ENCODE data around the gene VGLL1.

The VGLL1 gene

DNA sequence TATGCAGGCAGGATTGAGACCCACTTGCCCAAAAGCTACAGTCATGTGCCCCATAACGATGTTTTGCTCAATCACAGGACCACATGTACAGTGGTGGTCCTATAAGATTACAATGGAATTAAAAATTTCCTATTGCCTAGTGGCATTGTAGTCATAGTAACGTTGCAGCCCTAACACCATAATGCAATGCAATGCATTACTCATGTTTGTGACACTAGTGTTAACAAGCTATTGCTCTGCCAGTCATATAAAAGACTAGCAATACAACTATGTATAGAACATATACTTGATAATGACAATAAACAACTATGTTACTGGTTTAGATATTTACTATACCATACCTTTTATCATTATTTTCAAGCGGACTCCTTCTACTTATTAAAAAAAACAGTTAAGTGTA lies 50.6 kb downstream of the VGLL1 start:
- DNase-seq (ENCODE audit: low read depth) = no peak
- H3K4me3 ChIP-seq (ENCODE audit: low read length) = no peak overlapping the region
- TF ChIP-seq, protein P1, sequence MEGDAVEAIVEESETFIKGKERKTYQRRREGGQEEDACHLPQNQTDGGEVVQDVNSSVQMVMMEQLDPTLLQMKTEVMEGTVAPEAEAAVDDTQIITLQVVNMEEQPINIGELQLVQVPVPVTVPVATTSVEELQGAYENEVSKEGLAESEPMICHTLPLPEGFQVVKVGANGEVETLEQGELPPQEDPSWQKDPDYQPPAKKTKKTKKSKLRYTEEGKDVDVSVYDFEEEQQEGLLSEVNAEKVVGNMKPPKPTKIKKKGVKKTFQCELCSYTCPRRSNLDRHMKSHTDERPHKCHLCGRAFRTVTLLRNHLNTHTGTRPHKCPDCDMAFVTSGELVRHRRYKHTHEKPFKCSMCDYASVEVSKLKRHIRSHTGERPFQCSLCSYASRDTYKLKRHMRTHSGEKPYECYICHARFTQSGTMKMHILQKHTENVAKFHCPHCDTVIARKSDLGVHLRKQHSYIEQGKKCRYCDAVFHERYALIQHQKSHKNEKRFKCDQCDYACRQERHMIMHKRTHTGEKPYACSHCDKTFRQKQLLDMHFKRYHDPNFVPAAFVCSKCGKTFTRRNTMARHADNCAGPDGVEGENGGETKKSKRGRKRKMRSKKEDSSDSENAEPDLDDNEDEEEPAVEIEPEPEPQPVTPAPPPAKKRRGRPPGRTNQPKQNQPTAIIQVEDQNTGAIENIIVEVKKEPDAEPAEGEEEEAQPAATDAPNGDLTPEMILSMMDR (conservative IDR thresholded peaks at IDR 0.05; ENCODE audit: low read depth, low read length) = no peak

DNA sequence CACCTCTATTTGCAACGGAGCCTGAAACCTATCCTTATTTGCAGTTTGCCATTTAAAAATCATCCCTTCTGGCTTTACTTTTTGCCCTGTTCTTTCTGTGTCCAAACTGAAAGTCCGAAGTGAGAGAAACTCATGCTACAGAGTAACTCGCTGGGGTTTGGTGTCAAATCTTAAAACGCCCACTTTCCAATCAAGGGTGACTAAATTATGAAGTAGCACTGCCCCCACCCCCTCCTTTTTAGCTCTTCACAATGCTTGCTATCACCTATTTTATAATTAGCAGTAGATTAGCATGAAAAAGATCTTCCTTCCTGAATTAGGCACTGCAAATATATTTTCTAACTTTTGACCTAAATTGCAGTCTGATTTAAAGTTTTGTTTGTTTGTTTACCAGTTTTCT lies 52.5 kb downstream of the VGLL1 start:
- H3K4me3 ChIP-seq (ENCODE audit: low read length) = no peak overlapping the region

DNA sequence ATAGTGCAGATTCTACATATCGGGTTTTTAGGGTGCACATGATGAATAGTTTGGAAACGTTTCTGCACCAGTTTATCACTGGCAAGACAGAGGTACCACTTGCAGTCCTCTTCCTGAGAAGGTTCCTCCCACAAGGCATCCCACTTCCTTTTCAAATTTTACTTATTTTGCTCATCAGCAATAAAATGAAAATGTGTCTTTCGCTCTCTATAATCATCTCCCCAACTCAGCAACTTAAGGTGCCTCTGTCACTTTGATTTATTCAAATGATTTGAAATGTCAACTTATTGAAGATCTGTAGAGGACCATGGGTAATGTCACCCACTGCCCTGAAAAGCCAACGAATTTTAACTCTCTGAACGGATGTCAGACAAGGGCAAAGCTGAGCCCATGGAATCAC lies 53.2 kb downstream of the VGLL1 start:
- no peak overlapping the region for H3K4me3 ChIP-seq (ENCODE audit: low read length)
- TF ChIP-seq, protein P1 (conservative IDR thresholded peaks at IDR 0.05; ENCODE audit: low read depth, low read length) = no peak

More for the DNA sequence above, 52.5 kb downstream of the VGLL1 start:
- TF ChIP-seq, protein P1 (conservative IDR thresholded peaks at IDR 0.05; ENCODE audit: low read depth, low read length) = no peak
- no peak for DNase-seq (ENCODE audit: low read depth)

DNA sequence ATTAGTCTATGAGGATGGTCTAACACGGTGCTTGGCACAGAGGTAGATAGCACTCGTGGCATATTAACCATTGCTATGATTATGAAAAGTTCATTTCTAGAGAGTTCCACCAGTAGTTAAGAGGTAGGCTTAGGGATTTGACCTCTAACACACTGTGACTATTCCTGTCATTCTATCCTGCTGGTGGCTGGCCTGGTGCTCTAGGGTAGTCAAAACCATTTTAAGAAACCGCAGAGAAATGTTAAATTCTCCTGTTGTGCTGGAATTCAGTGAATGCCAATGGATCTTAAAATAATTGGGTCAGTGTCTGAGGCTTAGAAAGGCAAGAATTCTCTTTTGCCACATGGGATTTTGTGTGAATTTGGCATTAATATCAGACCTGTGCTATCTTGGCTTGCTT lies 53.9 kb downstream of the VGLL1 start:
- no peak for DNase-seq (ENCODE audit: low read depth)
- TF ChIP-seq, protein P1 (conservative IDR thresholded peaks at IDR 0.05; ENCODE audit: low read depth, low read length) = no peak
- H3K4me3 ChIP-seq (ENCODE audit: low read length) = no peak overlapping the region

More for the DNA sequence above, 53.2 kb downstream of the VGLL1 start:
- DNase-seq (ENCODE audit: low read depth) = no peak

DNA sequence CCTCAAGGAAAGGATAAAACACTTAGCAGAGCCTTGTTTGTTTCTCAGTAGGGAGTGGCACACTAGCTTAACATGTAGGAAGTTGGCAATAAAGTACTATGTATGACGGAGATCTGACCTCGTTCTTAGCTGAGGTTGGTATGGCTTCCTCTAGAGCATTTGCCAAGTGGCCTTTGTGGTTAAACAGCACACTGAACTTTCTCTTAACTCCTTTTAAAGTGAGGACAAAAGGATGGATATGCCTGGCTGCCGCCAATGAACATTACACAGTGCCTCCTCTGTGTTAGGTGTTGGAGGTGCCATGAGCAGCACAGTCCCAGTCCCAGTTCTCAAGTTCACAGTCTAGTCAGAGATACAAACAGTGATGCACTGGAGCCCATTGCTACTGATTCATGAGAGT lies 54.4 kb downstream of the VGLL1 start:
- DNase-seq (ENCODE audit: low read depth) = peak; percentile 41
- TF ChIP-seq, protein P1 (conservative IDR thresholded peaks at IDR 0.05; ENCODE audit: low read depth, low read length) = no peak
- no peak overlapping the region for H3K4me3 ChIP-seq (ENCODE audit: low read length)

DNA sequence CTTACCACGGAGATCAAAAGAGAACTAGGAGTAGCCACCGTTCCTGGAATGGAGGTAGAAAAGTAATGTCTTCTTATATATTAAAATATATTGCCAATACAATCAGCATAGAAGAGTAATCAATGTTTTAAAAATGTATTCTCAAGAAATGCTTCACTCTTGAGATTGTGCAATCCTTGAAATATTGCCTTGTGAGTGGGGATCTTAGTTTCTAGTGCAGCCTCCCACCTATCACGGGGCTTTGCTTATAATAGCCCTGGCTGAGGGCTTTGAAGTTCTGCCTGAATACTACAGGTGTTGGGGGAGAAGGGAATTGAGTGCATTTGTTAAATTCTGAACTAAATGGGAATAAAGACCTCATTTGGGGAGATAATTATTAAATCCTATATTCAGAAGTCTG lies 55.5 kb downstream of the VGLL1 start:
- TF ChIP-seq, protein P1 (conservative IDR thresholded peaks at IDR 0.05; ENCODE audit: low read depth, low read length) = no peak
- no peak for DNase-seq (ENCODE audit: low read depth)
- no peak overlapping the region for H3K4me3 ChIP-seq (ENCODE audit: low read length)

DNA sequence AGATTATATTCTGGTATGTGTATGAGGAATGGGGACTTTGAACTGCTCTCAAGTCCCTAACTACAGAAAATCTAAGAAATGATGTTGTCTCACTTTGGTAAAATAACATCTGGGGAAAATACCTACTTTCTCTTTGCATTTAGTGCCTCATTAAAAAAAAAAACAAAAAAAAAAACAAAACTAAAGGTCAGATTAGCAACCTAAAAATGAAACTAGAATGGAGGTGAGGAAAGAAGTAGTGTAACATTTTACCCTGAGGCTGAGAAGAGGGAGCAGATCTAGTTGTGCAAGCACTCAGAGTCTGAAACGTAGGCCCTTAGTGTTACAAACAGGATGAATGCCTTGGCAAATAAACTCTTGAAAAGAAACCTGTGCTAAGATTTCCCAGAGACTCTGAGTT lies 56.0 kb downstream of the VGLL1 start:
- TF ChIP-seq, protein P1 (conservative IDR thresholded peaks at IDR 0.05; ENCODE audit: low read depth, low read length) = no peak
- no peak overlapping the region for H3K4me3 ChIP-seq (ENCODE audit: low read length)
- DNase-seq (ENCODE audit: low read depth) = no peak

Data from retinal pigment epithelial cell (primary cell).